Activated T-cell treated with anti-CD3 and anti-CD28 coated beads, Interleukin-2, amount 50 U/mL, for 24 hours (primary cell): ENCODE results near the gene PLAAT3.
"Not testable (repeated sequence)": the region's sequence is repeated elsewhere in the genome, so short reads cannot be mapped to it uniquely, and the experiment has no call there.

Experiments used
- DNase-seq: peaks from one replicate; pipeline ENCODE4 v3.0.0-alpha.2; 2020
- H3K27ac Mint-ChIP-seq: 2 replicates; pipeline ENCODE4 v1.8.0; 2020; ENCODE audit warnings: mild to moderate bottlenecking, mixed read lengths
- H3K27me3 Mint-ChIP-seq: 2 replicates; pipeline ENCODE4 v1.8.0; 2020; ENCODE audit warnings: mixed read lengths
- H3K36me3 Mint-ChIP-seq: 2 replicates; pipeline ENCODE4 v1.8.0; 2020; ENCODE audit warnings: low read depth, mixed read lengths
- H3K4me1 Mint-ChIP-seq: 2 replicates; pipeline ENCODE4 v1.8.0; 2020; ENCODE audit warnings: low read depth, mixed read lengths
- H3K4me3 Mint-ChIP-seq: 2 replicates; pipeline ENCODE4 v1.8.0; 2020; ENCODE audit warnings: mild to moderate bottlenecking, moderate library complexity, mixed read lengths
- H3K9me3 Mint-ChIP-seq: 2 replicates; pipeline ENCODE4 v1.8.0; 2020; ENCODE audit warnings: mixed read lengths

Gene PLAAT3

GRCh38 chr11:63548178-63548577 lies 66.1 kb downstream of the PLAAT3 start:
- DNase-seq, result no peak
- H3K27me3 Mint-ChIP-seq, result no peaks in the 10 kb centered on the region
- peaks cover 34% of the 10 kb centered on the region for H3K36me3 Mint-ChIP-seq
- H3K27ac Mint-ChIP-seq, result peak overlapping the region; percentile 2
- no peak overlapping the region for H3K4me3 Mint-ChIP-seq
- no peaks in the 10 kb centered on the region for H3K9me3 Mint-ChIP-seq
- H3K4me1 Mint-ChIP-seq, result peaks cover 33% of the 10 kb centered on the region

- no peak for DNase-seq
- H3K27me3 Mint-ChIP-seq, result no peaks in the 10 kb centered on the region
- H3K4me1 Mint-ChIP-seq, result peaks cover 32% of the 10 kb centered on the region
- H3K9me3 Mint-ChIP-seq, result no peaks in the 10 kb centered on the region
- no peak overlapping the region for H3K4me3 Mint-ChIP-seq
- H3K27ac Mint-ChIP-seq, result peak overlapping the region; percentile 31
- H3K36me3 Mint-ChIP-seq, result peaks cover 34% of the 10 kb centered on the region
Observed at GRCh38 chr11:63547061-63547460, 67.2 kb downstream of the PLAAT3 start.

GRCh38 chr11:63543711-63544110 lies 70.5 kb downstream of the PLAAT3 start:
- Mint-ChIP-seq H3K27me3 (no peaks in the 10 kb centered on the region), H3K4me3 (no peak overlapping the region), H3K27ac (peak overlapping the region; percentile 30), H3K9me3 (no peaks in the 10 kb centered on the region), H3K4me1 (peaks cover 33% of the 10 kb centered on the region), H3K36me3 (peaks cover 34% of the 10 kb centered on the region)
- no peak for DNase-seq

- not testable (repeated sequence) for H3K27me3 Mint-ChIP-seq, H3K4me3 Mint-ChIP-seq, H3K9me3 Mint-ChIP-seq, H3K27ac Mint-ChIP-seq, DNase-seq
- Mint-ChIP-seq H3K36me3 (peaks cover 33% of the 10 kb centered on the region), H3K4me1 (peaks cover 46% of the 10 kb centered on the region)
Observed at GRCh38 chr11:63542506-63542905, 71.7 kb downstream of the PLAAT3 start.

DNA sequence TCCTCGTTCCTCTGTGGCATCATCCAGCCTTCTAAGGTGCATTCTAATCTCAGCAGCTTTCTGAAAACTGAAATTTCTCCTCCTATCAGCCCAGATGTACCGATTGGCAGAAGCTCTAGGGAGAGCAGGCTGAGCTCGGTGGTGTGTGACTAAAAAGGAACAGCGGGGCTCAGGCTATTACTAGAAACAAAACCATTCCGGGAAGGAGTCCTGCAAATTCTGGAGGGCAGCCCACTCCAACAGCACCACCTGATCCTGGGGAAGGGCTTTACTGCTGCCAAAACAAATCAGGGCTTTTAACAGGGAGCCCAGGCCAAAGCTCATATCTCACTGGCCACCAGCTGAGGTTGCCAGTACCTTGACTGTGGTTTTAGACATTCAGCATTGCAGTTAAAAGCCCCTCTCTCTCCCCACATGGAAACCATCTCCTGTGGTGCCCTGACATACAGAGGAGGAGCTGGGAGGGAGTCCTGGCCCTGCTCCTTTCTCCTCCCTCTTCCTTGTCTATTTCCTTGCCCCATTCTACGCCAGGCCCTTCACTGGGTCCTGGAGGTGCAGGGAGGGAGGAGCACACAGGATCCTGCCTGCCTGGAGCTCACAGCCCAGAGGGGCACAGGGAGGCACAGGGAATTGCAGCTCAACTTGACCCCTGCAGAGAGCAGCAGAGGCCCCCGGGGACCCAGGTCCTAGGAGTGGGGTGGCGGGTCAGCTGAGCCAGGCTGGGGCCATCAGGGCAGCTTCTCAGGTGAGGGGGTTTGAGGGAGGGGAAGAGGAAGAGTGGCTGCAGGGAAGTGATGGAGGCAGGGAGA lies 76.7 kb downstream of the PLAAT3 start:
- no peak for DNase-seq

DNA sequence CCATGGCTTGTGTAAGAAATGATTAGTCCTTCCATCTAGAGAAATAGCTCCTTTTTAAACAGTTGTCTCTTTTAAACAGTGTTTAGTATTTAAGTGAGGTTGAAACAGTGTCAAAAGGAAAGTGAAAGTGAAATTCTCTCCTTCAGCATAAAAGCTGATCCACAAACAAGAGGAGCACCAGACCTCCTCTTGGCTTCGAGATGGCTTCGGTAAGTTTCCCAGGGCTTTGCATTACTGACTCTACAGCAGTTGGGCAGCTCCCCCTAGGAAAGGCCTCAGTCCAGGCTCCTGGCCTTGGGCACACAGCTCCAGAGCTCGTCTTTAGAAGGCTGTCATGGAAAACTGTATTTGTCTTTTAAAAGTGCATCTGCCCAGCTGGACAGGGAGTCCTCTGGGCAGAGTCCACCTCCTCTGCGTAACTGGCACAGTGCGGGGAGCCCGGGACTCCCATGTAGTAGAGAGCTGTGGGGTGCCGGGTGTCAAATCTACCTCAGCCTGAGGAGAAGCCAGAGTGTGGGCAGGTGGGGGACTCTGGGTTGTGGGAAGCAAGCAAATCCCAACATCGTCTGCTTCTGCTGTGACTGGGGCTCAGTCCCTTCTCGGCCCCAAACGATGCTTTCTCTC lies 77.5 kb downstream of the PLAAT3 start, which contains the start of gene PLAAT4:
TSS of gene PLAAT4 (plus strand) at position 140 of the 624 bp plus-strand sequence. CDS start at position 201, 61 bp downstream.
- no peaks in the 10 kb centered on the region for H3K36me3 Mint-ChIP-seq
- no peaks in the 10 kb centered on the region for H3K27me3 Mint-ChIP-seq

More for the DNA sequence above, 76.7 kb downstream of the PLAAT3 start:
- Mint-ChIP-seq H3K27ac (peak overlapping the region; percentile 94), H3K27me3 (no peaks in the 10 kb centered on the region), H3K36me3 (no peaks in the 10 kb centered on the region), H3K9me3 (no peaks in the 10 kb centered on the region), H3K4me1 (peaks cover 82% of the 10 kb centered on the region), H3K4me3 (peak overlapping the region; percentile 74)

GRCh38 chr11:63535734-63536133 lies 78.5 kb downstream of the PLAAT3 start:
- no peak for DNase-seq
- H3K27ac Mint-ChIP-seq, result peak overlapping the region; percentile 94
- H3K4me3 Mint-ChIP-seq, result peak overlapping the region; percentile 74
- H3K27me3 Mint-ChIP-seq, result no peaks in the 10 kb centered on the region
- no peaks in the 10 kb centered on the region for H3K36me3 Mint-ChIP-seq
- H3K4me1 Mint-ChIP-seq, result peaks cover 88% of the 10 kb centered on the region
- no peaks in the 10 kb centered on the region for H3K9me3 Mint-ChIP-seq

More for the DNA sequence above, 77.5 kb downstream of the PLAAT3 start, which contains the start of gene PLAAT4:
- Mint-ChIP-seq H3K9me3 (no peaks in the 10 kb centered on the region), H3K4me1 (peaks cover 83% of the 10 kb centered on the region), H3K4me3 (peak within 1 kb of the TSS; percentile 74), H3K27ac (peak within 1 kb of the TSS; percentile 94)
- DNase-seq, result peak; percentile 63

DNA sequence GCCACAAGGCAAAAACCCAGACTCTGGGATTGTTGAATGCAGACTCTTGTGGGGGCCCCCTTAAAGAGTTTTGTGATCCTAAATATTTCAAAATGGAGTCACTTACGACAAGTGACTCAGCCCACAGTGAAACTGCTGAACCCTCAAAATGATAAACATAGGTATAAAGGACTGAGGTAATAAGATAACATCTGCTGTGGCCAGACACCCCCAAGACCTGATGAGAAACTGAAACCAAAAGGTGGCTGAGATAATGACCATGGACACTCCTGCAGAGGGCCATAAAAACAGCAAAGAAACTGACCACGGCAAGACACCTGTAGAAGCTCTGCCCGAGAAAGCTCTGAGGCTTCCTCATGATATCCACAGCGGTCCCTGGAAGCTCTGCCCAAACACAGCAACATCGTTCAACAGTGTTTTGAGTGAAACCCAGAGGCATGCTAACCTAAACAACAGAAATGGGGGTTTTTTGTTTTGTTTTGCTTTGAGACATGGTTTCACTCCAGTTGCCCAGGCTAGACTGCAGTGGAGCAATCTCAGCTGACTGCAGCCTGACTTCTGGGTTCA lies 79.3 kb downstream of the PLAAT3 start:
- H3K9me3 Mint-ChIP-seq, result no peaks in the 10 kb centered on the region
- no peak for DNase-seq
- peak overlapping the region; percentile 36 for H3K4me3 Mint-ChIP-seq
- H3K27ac Mint-ChIP-seq, result peak overlapping the region; percentile 94
- no peaks in the 10 kb centered on the region for H3K27me3 Mint-ChIP-seq
- H3K36me3 Mint-ChIP-seq, result no peaks in the 10 kb centered on the region
- H3K4me1 Mint-ChIP-seq, result peaks cover 86% of the 10 kb centered on the region

GRCh38 chr11:63534076-63534475 lies 80.2 kb downstream of the PLAAT3 start:
- H3K9me3 Mint-ChIP-seq, result no peaks in the 10 kb centered on the region
- H3K27ac Mint-ChIP-seq, result peak overlapping the region; percentile 79
- H3K4me1 Mint-ChIP-seq, result peaks cover 89% of the 10 kb centered on the region

DNA sequence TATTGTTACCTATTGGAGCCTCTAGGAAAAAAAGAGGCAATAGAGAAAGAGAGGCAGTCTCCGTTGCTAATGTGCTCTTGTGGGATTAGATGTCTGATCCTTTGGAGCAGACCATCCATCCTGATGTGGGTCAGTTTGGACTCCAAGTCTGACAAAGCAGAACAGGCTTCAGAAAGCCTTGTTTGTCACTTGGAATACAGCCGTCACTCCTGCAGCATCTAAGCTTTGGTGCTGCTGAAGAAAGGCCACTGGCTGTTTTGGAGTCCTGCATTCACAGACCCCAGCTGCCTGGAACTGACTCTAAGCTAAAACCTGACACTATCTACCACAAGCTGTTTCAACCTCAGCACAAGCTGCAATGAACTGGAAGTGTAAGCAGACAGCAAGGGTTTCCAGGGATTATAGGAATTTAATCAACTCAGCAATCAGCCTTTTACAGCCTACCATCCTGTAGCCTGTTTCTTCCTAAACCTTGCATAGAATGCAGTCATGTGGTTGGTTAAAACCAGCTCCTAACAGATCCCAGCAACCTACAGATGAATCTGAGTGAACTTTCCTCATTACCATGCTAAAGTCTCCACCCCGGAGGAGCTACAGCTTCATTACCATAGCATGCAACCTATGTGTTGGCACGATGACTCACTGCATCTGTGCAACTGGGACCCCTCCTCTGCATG lies 81.3 kb downstream of the PLAAT3 start:
- H3K4me1 Mint-ChIP-seq, result peaks cover 84% of the 10 kb centered on the region
- H3K27me3 Mint-ChIP-seq, result no peaks in the 10 kb centered on the region
- H3K27ac Mint-ChIP-seq, result no peak overlapping the region
- H3K36me3 Mint-ChIP-seq, result no peaks in the 10 kb centered on the region
- DNase-seq, result no peak
- H3K4me3 Mint-ChIP-seq, result no peak overlapping the region
- no peaks in the 10 kb centered on the region for H3K9me3 Mint-ChIP-seq

More at GRCh38 chr11:63534076-63534475, 80.2 kb downstream of the PLAAT3 start:
- no peak for DNase-seq
- Mint-ChIP-seq H3K36me3 (no peaks in the 10 kb centered on the region), H3K4me3 (no peak overlapping the region), H3K27me3 (no peaks in the 10 kb centered on the region)

DNA sequence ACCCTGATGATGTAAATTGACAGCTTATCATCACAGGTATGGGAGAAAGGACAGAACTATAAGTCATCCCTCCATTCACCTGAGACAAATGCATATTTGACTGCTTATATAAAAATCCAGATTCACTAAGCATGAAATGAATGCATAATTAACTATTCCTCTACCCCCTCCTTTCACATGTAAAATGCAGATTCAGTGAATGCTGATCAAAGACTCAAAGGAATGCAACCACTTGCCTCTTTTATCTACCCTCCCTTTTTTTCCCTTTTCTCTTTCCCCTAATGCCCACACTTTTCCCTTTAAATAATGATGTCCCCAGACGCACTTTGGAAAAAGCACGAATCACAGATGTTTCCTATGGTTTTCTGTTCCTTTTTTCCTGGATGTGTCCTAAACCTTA lies 82.1 kb downstream of the PLAAT3 start:
- Mint-ChIP-seq H3K4me3 (no peak overlapping the region), H3K4me1 (peaks cover 76% of the 10 kb centered on the region), H3K9me3 (no peaks in the 10 kb centered on the region), H3K36me3 (no peaks in the 10 kb centered on the region), H3K27me3 (no peaks in the 10 kb centered on the region), H3K27ac (peak overlapping the region; percentile 2)
- DNase-seq, result no peak

DNA sequence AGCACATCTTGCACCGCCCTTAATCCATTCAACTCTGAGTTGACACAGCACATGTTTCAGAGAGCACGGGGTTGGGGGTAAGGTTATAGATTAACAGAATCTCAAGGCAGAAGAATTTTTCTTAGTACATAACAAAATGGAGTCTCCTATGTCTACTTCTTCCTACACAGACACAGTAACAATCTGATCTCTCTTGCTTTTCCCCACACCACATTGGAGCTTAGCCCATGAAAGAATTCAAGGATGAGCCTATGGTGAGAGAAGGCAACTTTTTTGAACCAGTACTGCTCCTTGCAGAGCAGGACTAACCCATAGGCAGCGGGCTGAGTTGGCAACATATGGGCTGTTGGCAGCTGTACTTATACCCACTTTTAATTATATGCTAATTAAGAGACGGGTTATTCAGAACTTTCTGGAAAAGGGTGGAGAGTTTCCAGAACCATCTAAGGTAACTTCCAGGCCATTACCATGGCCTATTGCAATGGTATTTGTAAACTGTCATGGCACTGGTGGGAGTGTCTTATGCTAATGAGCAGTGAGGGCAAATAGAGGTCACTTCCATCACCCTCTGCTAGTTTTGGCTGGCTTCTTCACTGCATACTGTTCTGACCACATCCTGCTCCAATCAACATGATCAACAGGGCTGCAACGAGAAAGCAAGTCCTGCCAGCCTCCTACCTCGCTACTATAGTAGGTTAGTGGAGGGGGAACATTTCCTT lies 83.0 kb downstream of the PLAAT3 start:
- Mint-ChIP-seq H3K27ac (peak overlapping the region; percentile 76), H3K4me1 (peaks cover 69% of the 10 kb centered on the region), H3K4me3 (peak overlapping the region; percentile 49)
- H3K9me3 Mint-ChIP-seq, H3K36me3 Mint-ChIP-seq, H3K27me3 Mint-ChIP-seq, DNase-seq: not testable (repeated sequence)

DNA sequence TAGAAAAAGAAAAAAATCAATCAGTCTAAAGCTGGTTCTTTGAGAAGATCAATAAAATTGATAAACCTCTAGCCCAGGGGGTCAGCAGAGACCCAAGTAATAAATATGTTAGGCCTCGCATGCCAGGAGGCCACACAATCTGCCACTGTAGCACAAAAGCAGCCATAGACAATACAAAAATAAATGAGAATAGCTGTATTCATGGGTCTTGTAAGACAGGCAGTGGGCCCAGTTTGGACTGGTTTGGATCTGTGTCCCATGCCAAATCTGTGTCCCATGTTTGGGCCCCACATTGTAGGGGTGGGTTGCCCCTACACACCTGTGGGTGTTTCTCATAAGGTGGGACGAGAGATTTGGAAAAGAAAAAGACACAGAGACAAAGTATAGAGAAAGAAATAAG lies 84.2 kb downstream of the PLAAT3 start:
- DNase-seq, result no peak
- Mint-ChIP-seq H3K9me3 (no peaks in the 10 kb centered on the region), H3K4me1 (peaks cover 57% of the 10 kb centered on the region), H3K27me3 (no peaks in the 10 kb centered on the region), H3K36me3 (no peaks in the 10 kb centered on the region), H3K27ac (peak overlapping the region; percentile 28), H3K4me3 (no peak overlapping the region)

GRCh38 chr11:63529373-63529772 lies 84.9 kb downstream of the PLAAT3 start:
- Mint-ChIP-seq H3K4me1 (peaks cover 52% of the 10 kb centered on the region), H3K27ac (peak overlapping the region; percentile 60)
- H3K27me3 Mint-ChIP-seq, result not testable (repeated sequence)

More at GRCh38 chr11:63529373-63529772, 84.9 kb downstream of the PLAAT3 start:
- not testable (repeated sequence) for H3K36me3 Mint-ChIP-seq, DNase-seq, H3K9me3 Mint-ChIP-seq, H3K4me3 Mint-ChIP-seq
